KOPT-K1 (cell line): ENCODE measurements around the gene SLC8A1.

Experiments used
- H3K27ac ChIP-seq: fragments of 200-600 bp; sonication (generic); 2 replicates; pipeline ENCODE4 v1.5.1; 2016; ENCODE audit warnings: antibody characterized with exemption, mild to moderate bottlenecking, low read depth, low read length; ENCODE audit not compliant: poor library complexity, severe bottlenecking
- H3K36me3 ChIP-seq: fragments of 200-600 bp; sonication (generic); 2 replicates; pipeline ENCODE4 v1.5.1; 2017; ENCODE audit warnings: antibody characterized with exemption, mild to moderate bottlenecking, low read length, moderate library complexity; ENCODE audit not compliant: insufficient read depth
- H3K9me3 ChIP-seq: fragments of 200-600 bp; sonication (generic); 2 replicates; pipeline ENCODE4 v1.5.1; 2017; ENCODE audit warnings: antibody characterized with exemption, low read length, mild to moderate bottlenecking; ENCODE audit not compliant: insufficient read depth, poor library complexity, severe bottlenecking

SLC8A1 gene

GRCh38 chr2:40123326-40123725, 328.6 kb downstream of the SLC8A1 start:
- Histone ChIP-seq H3K9me3 (no peaks in the 10 kb centered on the region), H3K36me3 (no peaks in the 10 kb centered on the region), H3K27ac (no peak overlapping the region)

- Histone ChIP-seq H3K9me3 (no peaks in the 10 kb centered on the region), H3K36me3 (no peaks in the 10 kb centered on the region), H3K27ac (no peak overlapping the region)
Measured at GRCh38 chr2:40120957-40121356, 330.9 kb downstream of the SLC8A1 start.

- Histone ChIP-seq H3K9me3 (no peaks in the 10 kb centered on the region), H3K36me3 (no peaks in the 10 kb centered on the region), H3K27ac (no peak overlapping the region)
Measured at GRCh38 chr2:40120026-40120425, 331.9 kb downstream of the SLC8A1 start.

- no peaks in the 10 kb centered on the region for H3K36me3 ChIP-seq
- no peak overlapping the region for H3K27ac ChIP-seq
- H3K9me3 ChIP-seq: no peaks in the 10 kb centered on the region
Measured at GRCh38 chr2:40118622-40119021, 333.3 kb downstream of the SLC8A1 start.

GRCh38 chr2:40115894-40116293, 336.0 kb downstream of the SLC8A1 start:
- no peaks in the 10 kb centered on the region for H3K9me3 ChIP-seq
- H3K27ac ChIP-seq: no peak overlapping the region
- H3K36me3 ChIP-seq: no peaks in the 10 kb centered on the region

GRCh38 chr2:40115348-40115747, 336.5 kb downstream of the SLC8A1 start:
- no peak overlapping the region for H3K27ac ChIP-seq
- no peaks in the 10 kb centered on the region for H3K36me3 ChIP-seq
- H3K9me3 ChIP-seq: no peaks in the 10 kb centered on the region

GRCh38 chr2:40113997-40114396, 337.9 kb downstream of the SLC8A1 start:
- Histone ChIP-seq H3K9me3 (no peaks in the 10 kb centered on the region), H3K27ac (no peak overlapping the region), H3K36me3 (no peaks in the 10 kb centered on the region)

GRCh38 chr2:40113272-40113968, 338.5 kb downstream of the SLC8A1 start:
- no peak overlapping the region for H3K27ac ChIP-seq
- no peaks in the 10 kb centered on the region for H3K36me3 ChIP-seq
- no peaks in the 10 kb centered on the region for H3K9me3 ChIP-seq

- Histone ChIP-seq H3K36me3 (no peaks in the 10 kb centered on the region), H3K9me3 (no peaks in the 10 kb centered on the region), H3K27ac (no peak overlapping the region)
Measured at GRCh38 chr2:40109381-40109780, 342.5 kb downstream of the SLC8A1 start.

- no peaks in the 10 kb centered on the region for H3K36me3 ChIP-seq
- no peak overlapping the region for H3K27ac ChIP-seq
- no peaks in the 10 kb centered on the region for H3K9me3 ChIP-seq
Measured at GRCh38 chr2:40108851-40109250, 343.0 kb downstream of the SLC8A1 start.

GRCh38 chr2:40106061-40106460, 345.8 kb downstream of the SLC8A1 start:
- H3K27ac ChIP-seq: no peak overlapping the region
- H3K36me3 ChIP-seq: no peaks in the 10 kb centered on the region
- H3K9me3 ChIP-seq: no peaks in the 10 kb centered on the region

GRCh38 chr2:40105593-40105992, 346.3 kb downstream of the SLC8A1 start:
- Histone ChIP-seq H3K9me3 (no peaks in the 10 kb centered on the region), H3K27ac (no peak overlapping the region), H3K36me3 (no peaks in the 10 kb centered on the region)

- no peaks in the 10 kb centered on the region for H3K36me3 ChIP-seq
- no peaks in the 10 kb centered on the region for H3K9me3 ChIP-seq
- no peak overlapping the region for H3K27ac ChIP-seq
Measured at GRCh38 chr2:40103590-40103989, 348.3 kb downstream of the SLC8A1 start.

- Histone ChIP-seq H3K36me3 (no peaks in the 10 kb centered on the region), H3K27ac (no peak overlapping the region), H3K9me3 (no peaks in the 10 kb centered on the region)
Measured at GRCh38 chr2:40103163-40103562, 348.7 kb downstream of the SLC8A1 start.

GRCh38 chr2:40102447-40102846, 349.4 kb downstream of the SLC8A1 start:
- no peak overlapping the region for H3K27ac ChIP-seq

GRCh38 chr2:40101131-40101575, 350.7 kb downstream of the SLC8A1 start:
- no peak overlapping the region for H3K27ac ChIP-seq
- H3K36me3 ChIP-seq: no peaks in the 10 kb centered on the region
- H3K9me3 ChIP-seq: no peaks in the 10 kb centered on the region

More at GRCh38 chr2:40102447-40102846, 349.4 kb downstream of the SLC8A1 start:
- H3K36me3 ChIP-seq: no peaks in the 10 kb centered on the region
- H3K9me3 ChIP-seq: no peaks in the 10 kb centered on the region
